B cell (primary cell): ENCODE measurements around the gene TOM1L1. TPM values are rescaled to one million over a fixed set of nuclear protein-coding genes. Genes with fewer than 3 reads are reported as not detected.

Experiments used
- ATAC-seq: fragments of 200-7000 bp; cut with Tn5 transposase; one replicate; pipeline ENCODE4 v1.10.0; 2021; ENCODE audit warnings: low read depth, mild to moderate bottlenecking, moderate number of reproducible peaks, moderate library complexity
- CTCF ChIA-PET: fragments of 350-600 bp; sonication (Branson Sonifier 250); formaldehyde crosslinking; loops from one replicate; lab custom pipeline; 2021; ENCODE audit warnings: antibody characterized with exemption, inconsistent platforms; lab: Charles Lee
- POLR2A ChIA-PET: fragments of 350-600 bp; sonication (Branson Sonifier 250); formaldehyde crosslinking; loops from one replicate; lab custom pipeline; 2021; ENCODE audit warnings: antibody characterized with exemption; lab: Charles Lee
- DNase-seq: peaks from one replicate; pipeline ENCODE4 v3.0.0; 2013
- H2AFZ ChIP-seq: 2 replicates; pipeline ENCODE4 v1.6.1; 2012; ENCODE audit warnings: mild to moderate bottlenecking, low read depth, low read length; ENCODE audit not compliant: insufficient read depth, poor library complexity, severe bottlenecking
- H3K27ac ChIP-seq, 2 donors: 1 replicate in 1 of 2; 2 replicates in 1 of 2; pipeline ENCODE4 v1.5.1; 2012 to 2013; ENCODE audit warnings: low read length in 2 of 2, mild to moderate bottlenecking in 2 of 2, moderate library complexity in 1 of 2
- H3K27me3 ChIP-seq, 4 experiments: fragments of 200-600 bp in 1 of 4; sonication (generic) in 1 of 4; replicated peaks in 1 of 4; 1 replicate in 2 of 4; 2 replicates in 2 of 4; pipeline versions ENCODE4 v1.6.1 to v1.7.0; 2013 to 2016; ENCODE audit warnings: low read length in 3 of 4, mild to moderate bottlenecking in 2 of 4, mixed read lengths in 1 of 4, moderate library complexity in 1 of 4; ENCODE audit not compliant: insufficient read depth in 4 of 4, control insufficient read depth in 3 of 4; ENCODE audit errors: control extremely low read depth in 1 of 4
- H3K36me3 ChIP-seq, 2 experiments: replicated peaks in 1 of 2; 1 replicate in 1 of 2; 2 replicates in 1 of 2; pipeline versions ENCODE4 v1.6.1 to v1.7.1; 2013; ENCODE audit warnings: low read length in 1 of 2; ENCODE audit not compliant: insufficient read depth in 2 of 2, control insufficient read depth in 1 of 2; ENCODE audit errors: control extremely low read depth in 1 of 2, extremely low read depth in 1 of 2
- H3K4me1 ChIP-seq, 2 donors: fragments of 200-600 bp in 1 of 2; sonication (generic) in 1 of 2; 1 replicate in 1 of 2; 2 replicates in 1 of 2; pipeline versions ENCODE4 v1.5.1 to v1.6.1; 2013 to 2017; ENCODE audit warnings: low read length in 2 of 2; ENCODE audit not compliant: control insufficient read depth in 2 of 2, insufficient read depth in 2 of 2
- H3K4me2 ChIP-seq: replicated peaks from 2 replicates; pipeline ENCODE3; 2012; ENCODE audit warnings: mild to moderate bottlenecking, low read depth, low read length; ENCODE audit not compliant: poor library complexity, severe bottlenecking
- H3K4me3 ChIP-seq, 5 experiments: fragments of 200-600 bp in 1 of 5; sonication (generic) in 1 of 5; 1 replicate in 3 of 5; 2 replicates in 2 of 5; pipeline versions ENCODE4 v1.5.1 to v1.7.0; 2011 to 2016; ENCODE audit warnings: low read length in 4 of 5, mild to moderate bottlenecking in 4 of 5, low read depth in 2 of 5, control low read depth in 1 of 5, moderate library complexity in 1 of 5; ENCODE audit not compliant: insufficient read depth in 1 of 5; ENCODE audit errors: control extremely low read depth in 1 of 5, extremely low read depth in 1 of 5
- H3K79me2 ChIP-seq: fragments of 200-600 bp; sonication (generic); one replicate; pipeline ENCODE4 v1.6.0; 2016; ENCODE audit warnings: low read length; ENCODE audit not compliant: control insufficient read depth, insufficient read depth
- H3K9ac ChIP-seq: fragments of 200-600 bp; sonication (generic); 2 replicates; pipeline ENCODE4 v1.6.1; 2017; ENCODE audit warnings: mild to moderate bottlenecking, low read length, moderate library complexity
- H3K9me3 ChIP-seq, 3 donors: one replicate each; pipeline versions ENCODE4 v1.6.1 to v1.7.1; 2013; ENCODE audit warnings: low read length in 2 of 3; ENCODE audit not compliant: control insufficient read depth in 2 of 3, insufficient read depth in 1 of 3; ENCODE audit errors: control extremely low read depth in 1 of 3
- H4K20me1 ChIP-seq: 2 replicates; pipeline ENCODE4 v1.6.0; 2012; ENCODE audit warnings: mild to moderate bottlenecking, low read length; ENCODE audit not compliant: insufficient read depth, control insufficient read depth, poor library complexity, severe bottlenecking
- H3K27ac Mint-ChIP-seq: one replicate; pipeline ENCODE4 v1.8.0; 2021; ENCODE audit warnings: mixed read lengths
- H3K27me3 Mint-ChIP-seq: one replicate; pipeline ENCODE4 v1.8.0; 2021; ENCODE audit warnings: mixed read lengths
- H3K4me1 Mint-ChIP-seq: one replicate; pipeline ENCODE4 v1.8.0; 2021; ENCODE audit warnings: mixed read lengths
- H3K4me3 Mint-ChIP-seq: one replicate; pipeline ENCODE4 v1.8.0; 2021; ENCODE audit warnings: mixed read lengths
- H3K9me3 Mint-ChIP-seq: one replicate; pipeline ENCODE4 v1.8.0; 2022; ENCODE audit warnings: mixed read lengths; ENCODE audit not compliant: insufficient read depth
- CTCF ChIP-seq: fragments of 200-600 bp; IDR thresholded peaks from one replicate; pipeline ENCODE4 v1.8.0; 2022; ENCODE audit warnings: antibody characterized with exemption, mild to moderate bottlenecking
- EZH2 ChIP-seq: IDR thresholded peaks from 2 replicates; pipeline ENCODE4 v1.6.1; 2012; ENCODE audit warnings: borderline replicate concordance, low read depth, mild to moderate bottlenecking, moderate library complexity, low read length; ENCODE audit not compliant: insufficient read depth, poor library complexity, severe bottlenecking
- WGBS: methylation state at CpG from one replicate; pipeline ENCODE4 v1.1.5; 2013; ENCODE audit warnings: missing lambda C conversion rate; ENCODE audit not compliant: insufficient coverage; 5-methylcytosine and 5-hydroxymethylcytosine counted together
- intact Hi-C: fragments of 100-400 bp; cut with micrococcal nuclease; formaldehyde crosslinking; loops from one replicate; pipeline ENCODE4 v1.10.0; 2022
- polyA plus RNA-seq: library from polyadenylated mRNA; depleted of rRNA; stranded (reverse); fragments of >200 nt; gene quantifications from 2 replicates; pipeline ENCODE4 v1.2.3, GENCODE V29; 2012
- total RNA-seq, 2 donors: library from RNA; stranded (reverse); fragments of 120-200 nt in 1 of 2; gene quantifications; 1 replicate in 1 of 2; 2 replicates in 1 of 2; pipeline versions ENCODE4 v1.2.3 to v1.2.4, GENCODE V29; 2013 to 2022

Gene TOM1L1
- total and polyA plus RNA-seq, 2 donors (not counting 1 experiment from before 2014, with no cell fraction given), result not detected

DNA sequence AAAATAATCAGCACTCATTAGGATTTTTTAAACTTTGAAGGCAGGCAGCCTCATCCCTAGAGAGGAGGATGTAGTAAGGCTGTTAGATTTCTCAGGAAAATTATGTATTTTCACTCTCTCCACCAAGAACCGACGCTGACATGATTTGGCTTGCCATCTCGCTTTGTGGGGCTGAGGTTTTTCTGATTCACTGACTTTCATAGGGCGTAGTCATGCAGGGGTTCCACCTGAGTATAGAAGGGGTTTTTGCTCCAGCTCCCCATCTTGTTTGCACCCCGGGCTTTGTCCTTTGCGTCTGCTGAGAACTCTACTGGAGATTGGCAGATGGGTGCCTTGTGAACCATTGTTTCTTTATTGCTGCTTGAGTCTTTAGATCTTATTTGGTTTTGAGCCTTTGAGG is 20.2 kb downstream of the TOM1L1 start:
- H4K20me1 ChIP-seq, result no peaks in the 10 kb centered on the region
- no peak overlapping the region for H3K27ac ChIP-seq
- H3K36me3 ChIP-seq, result no peaks in the 10 kb centered on the region
- H3K4me3 ChIP-seq, result no peak overlapping the region
- H3K79me2 ChIP-seq, result no peaks in the 10 kb centered on the region
- H3K27me3 Mint-ChIP-seq, result no peaks in the 10 kb centered on the region
- H3K9me3 ChIP-seq, result peaks cover 0 to 3% (median 1%) of the 10 kb centered on the region in 3 donors
- 90% methylated on average over 3 of the region's 6 CpGs for WGBS
- no peaks in the 10 kb centered on the region for H3K4me1 ChIP-seq
- H3K4me2 ChIP-seq, result no peak overlapping the region
- H2AFZ ChIP-seq, result no peak overlapping the region
- no peak for TF ChIP-seq EZH2
- TF ChIP-seq CTCF, result no peak
- no peak overlapping the region for H3K9ac ChIP-seq
- peaks cover 7% of the 10 kb centered on the region for H3K9me3 Mint-ChIP-seq
- POLR2A ChIA-PET, result no interaction called here
- no peak overlapping the region for H3K27ac Mint-ChIP-seq
- CTCF ChIA-PET, result interaction anchor here (0.7 kb wide), 1 partner anchor 13 kb away, joined by 3 read pairs; no protein-coding TSS in a partner anchor
- intact Hi-C loops, result no loop called here
- peaks cover 0 to 2% (median 0%) of the 10 kb centered on the region in 4 experiments for H3K27me3 ChIP-seq
- no peak overlapping the region for H3K4me3 Mint-ChIP-seq
- no peaks in the 10 kb centered on the region for H3K4me1 Mint-ChIP-seq
- ATAC-seq (no peak), DNase-seq (no peak)

DNA sequence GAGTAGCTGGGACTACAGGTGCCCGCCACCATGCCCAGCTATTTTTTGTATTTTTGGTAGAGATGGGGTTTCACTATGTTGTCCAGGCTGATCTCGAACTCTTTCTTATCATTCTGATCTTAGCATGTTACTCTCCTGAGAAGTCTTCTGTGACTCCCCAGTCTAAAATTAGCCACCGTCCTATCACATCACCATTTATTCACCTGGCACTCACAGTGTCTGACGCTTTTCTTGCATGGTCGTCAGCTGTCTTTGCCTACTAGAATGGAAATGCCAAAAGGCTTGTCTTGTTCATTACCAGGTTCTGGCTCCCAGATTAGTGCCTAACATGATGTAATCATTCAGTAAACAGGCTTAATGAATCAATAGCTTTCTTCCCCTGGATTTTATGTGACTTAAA is 23.8 kb downstream of the TOM1L1 start:
- WGBS, result 96% methylated on average over 4 of the region's 5 CpGs
- Histone ChIP-seq H3K9ac (no peak overlapping the region), H3K4me3 (no peak overlapping the region), H3K27ac (no peak overlapping the region), H3K79me2 (no peaks in the 10 kb centered on the region), H3K36me3 (no peaks in the 10 kb centered on the region), H4K20me1 (no peaks in the 10 kb centered on the region), H3K4me1 (no peaks in the 10 kb centered on the region), H3K4me2 (no peak overlapping the region), H3K9me3 (no peaks in the 10 kb centered on the region), H2AFZ (no peak overlapping the region), H3K27me3 (peaks cover 0 to 4% (median 0%) of the 10 kb centered on the region in 4 experiments)
- DNase-seq (no peak), ATAC-seq (no peak)
- ChIA-PET CTCF (no interaction called here), POLR2A (no interaction called here)
- Mint-ChIP-seq H3K9me3 (no peaks in the 10 kb centered on the region), H3K4me1 (no peaks in the 10 kb centered on the region), H3K4me3 (no peak overlapping the region), H3K27me3 (peaks cover 15% of the 10 kb centered on the region), H3K27ac (no peak overlapping the region)
- intact Hi-C loops, result no loop called here
- TF ChIP-seq CTCF, result no peak
- no peak for TF ChIP-seq EZH2
